T-helper 1 cell treated with Interleukin-12 subunit alpha and Interleukin-12 subunit beta and Interleukin-4 antibody, amounts not matched to agents 30 ng/mL and 1 ng/mL, for 36 hours (primary cell): ENCODE measurements around the gene IFNA2. TPM values are rescaled to one million over a fixed set of nuclear protein-coding genes. Genes with fewer than 3 reads are reported as not detected.
"Not testable (repeated sequence)": the region's sequence is repeated elsewhere in the genome, so short reads cannot be mapped to it uniquely, and the experiment has no call there.

Experiments used
- intact Hi-C: fragments of 100-400 bp; cut with micrococcal nuclease; formaldehyde crosslinking; loops from one replicate; pipeline ENCODE4 v1.15.1; 2024
- total RNA-seq: library from RNA; stranded (reverse); gene quantifications from 2 replicates; pipeline ENCODE4 v1.2.3, GENCODE V29; 2022

Gene IFNA2
- total RNA-seq, 1 donor from 2014 or later = not detected

- intact Hi-C loops = loop anchor here (5.0 kb wide), 1 partner anchor 419 kb away; the partner anchor contains the start of gene MTAP
These were observed 1.6 kb downstream of the IFNA2 start for GRCh38 chr9:21383627-21384026.

GRCh38 chr9:21381448-21382339, 3.5 kb downstream of the IFNA2 start:
- intact Hi-C loops = loop anchor here (1.0 to 5.0 kb wide), 4 partner anchors 15 to 421 kb away; partner anchors contain the start of genes KLHL9 and MTAP

GRCh38 chr9:21371467-21371866, 13.7 kb downstream of the IFNA2 start:
- intact Hi-C loops = not testable (repeated sequence)

- intact Hi-C loops = no loop called here
These were observed 17.2 kb downstream of the IFNA2 start, which contains the start of gene IFNA13 for GRCh38 chr9:21367957-21368356. IFNA13 (minus strand) TSS chr9:21368057; CDS start chr9:21368010, 47 bp downstream.

- intact Hi-C loops = not testable (repeated sequence)
These were observed 18.0 kb downstream of the IFNA2 start for GRCh38 chr9:21367169-21367568.

GRCh38 chr9:21362287-21362686, 22.9 kb downstream of the IFNA2 start:
- intact Hi-C loops = no loop called here

- intact Hi-C loops = loop anchor here (1.0 to 5.0 kb wide), 7 partner anchors 22 to 409 kb away; partner anchors contain the start of gene KLHL9
These were observed 27.4 kb downstream of the IFNA2 start for GRCh38 chr9:21357479-21358460.

- intact Hi-C loops = no loop called here
These were observed 34.4 kb downstream of the IFNA2 start, which contains the start of gene IFNA6 for GRCh38 chr9:21350787-21351186. IFNA6 (minus strand) TSS chr9:21350887; CDS start chr9:21350887, 0 bp downstream.

- intact Hi-C loops = no loop called here
These were observed 36.7 kb downstream of the IFNA2 start for GRCh38 chr9:21348430-21348970.

- intact Hi-C loops = no loop called here
These were observed 44.5 kb downstream of the IFNA2 start for GRCh38 chr9:21340735-21341134.

GRCh38 chr9:21336457-21336856, 48.7 kb downstream of the IFNA2 start:
- intact Hi-C loops = loop anchor here (5.0 kb wide), 2 partner anchors 661 to 1294 kb away; no protein-coding TSS in a partner anchor

GRCh38 chr9:21334701-21335632, 50.2 kb downstream of the IFNA2 start, which contains the start of gene KLHL9:
KLHL9 (minus strand) TSS chr9:21335404; CDS start chr9:21334859, 545 bp downstream.
- intact Hi-C loops = loop anchor here (1.0 to 5.0 kb wide), 9 partner anchors 9 to 1293 kb away; partner anchors contain the start of genes HACD4 and MTAP

Other genes starting within 250 kb of the IFNA2 start
- not detected in 2 replicates for gene IFNW1, start 243.6 kb downstream of the IFNA2 start, total RNA-seq
- gene IFNA21, start 218.7 kb downstream of the IFNA2 start, total RNA-seq = not detected in 2 replicates
- not detected in 2 replicates for gene IFNA4, start 197.8 kb downstream of the IFNA2 start, total RNA-seq
- not detected in 2 replicates for gene IFNA7, start 183.2 kb downstream of the IFNA2 start, total RNA-seq
- gene IFNA10, start 178.3 kb downstream of the IFNA2 start, total RNA-seq = not detected in 2 replicates
- not detected in 2 replicates for gene IFNA16, start 168.1 kb downstream of the IFNA2 start, total RNA-seq
- gene IFNA17, start 157.2 kb downstream of the IFNA2 start, total RNA-seq = not detected in 2 replicates
- gene IFNA14, start 145.4 kb downstream of the IFNA2 start, total RNA-seq = not detected in 2 replicates
- gene IFNA5, start 80.1 kb downstream of the IFNA2 start, total RNA-seq = not detected in 2 replicates
- gene KLHL9, start 50.0 kb downstream of the IFNA2 start, total RNA-seq = 15.4 and 16.6 TPM in 2 replicates
- not detected in 2 replicates for gene IFNA6, start 34.5 kb downstream of the IFNA2 start, total RNA-seq
- gene IFNA13, start 17.3 kb downstream of the IFNA2 start, total RNA-seq = not detected in 2 replicates
- gene IFNA8, start 23.7 kb upstream of the IFNA2 start, total RNA-seq = not detected in 2 replicates
- not detected in 2 replicates for gene IFNA1, start 55.0 kb upstream of the IFNA2 start, total RNA-seq
- 0.32 TPM in 1 of 2 replicates, not detected in the other for gene IFNE, start 96.9 kb upstream of the IFNA2 start, total RNA-seq